Smooth muscle cell (in vitro differentiated cells): Measurements from ENCODE around the gene SPTBN4. TPM values are rescaled to one million over a fixed set of nuclear protein-coding genes. Genes with fewer than 3 reads are reported as not detected.

Source experiments
- DNase-seq: peaks from one replicate; lab custom pipeline; 2025; ENCODE audit not compliant: unreplicated experiment; lab: John Stamatoyannopoulos, UW
- H2AFZ ChIP-seq: fragments of 200-600 bp; sonication (generic); 2 replicates; pipeline ENCODE4 v1.6.0; 2016; ENCODE audit warnings: antibody characterized with exemption, low read depth, mild to moderate bottlenecking
- H3F3A ChIP-seq: fragments of 200-600 bp; sonication (generic); 2 replicates; pipeline ENCODE4 v1.6.0; 2017; ENCODE audit warnings: antibody characterized with exemption, low read depth
- H3K27ac ChIP-seq: fragments of 200-600 bp; sonication (generic); 2 replicates; pipeline ENCODE4 v1.5.1; 2016; ENCODE audit warnings: low read depth, mild to moderate bottlenecking
- H3K27me3 ChIP-seq: fragments of 200-600 bp; sonication (generic); 2 replicates; pipeline ENCODE4 v1.6.1; 2016; ENCODE audit warnings: low read depth, mild to moderate bottlenecking
- H3K36me3 ChIP-seq: fragments of 200-600 bp; sonication (generic); 2 replicates; pipeline ENCODE4 v1.5.1; 2016; ENCODE audit warnings: low read depth
- H3K4me1 ChIP-seq: fragments of 200-600 bp; sonication (generic); 2 replicates; pipeline ENCODE4 v1.5.1; 2016; ENCODE audit warnings: low read depth
- H3K4me2 ChIP-seq: fragments of 200-600 bp; sonication (generic); 2 replicates; pipeline ENCODE4 v1.6.0; 2016; ENCODE audit warnings: mild to moderate bottlenecking
- H3K4me3 ChIP-seq: fragments of 200-600 bp; sonication (generic); 2 replicates; pipeline ENCODE4 v1.5.1; 2016; ENCODE audit warnings: mild to moderate bottlenecking
- H3K79me2 ChIP-seq: fragments of 200-600 bp; sonication (generic); 2 replicates; pipeline ENCODE4 v1.6.0; 2016; ENCODE audit warnings: low read depth, mild to moderate bottlenecking
- H3K9ac ChIP-seq: fragments of 200-600 bp; sonication (generic); 2 replicates; pipeline ENCODE4 v1.6.0; 2016; ENCODE audit warnings: low read depth
- H3K9me3 ChIP-seq: fragments of 200-600 bp; sonication (generic); replicated peaks from 2 replicates; pipeline ENCODE4 v1.5.1; 2016; ENCODE audit warnings: low read depth
- H4K20me1 ChIP-seq: fragments of 200-600 bp; sonication (generic); 2 replicates; pipeline ENCODE4 v1.6.0; 2016; ENCODE audit warnings: low read depth
- WGBS: methylation state at CpG from one replicate; pipeline ENCODE4 v1.1.7; 2016; ENCODE audit warnings: low lambda C conversion rate; 5-methylcytosine and 5-hydroxymethylcytosine counted together
- polyA plus RNA-seq: library from polyadenylated mRNA; unstranded; fragments of >200 nt; fragmentation: Nextera tagmentation; extraction: Ambion mirVana; gene quantifications from 2 replicates; pipeline ENCODE4 v1.2.1, GENCODE V29; 2016
- total RNA-seq: library from RNA; depleted of rRNA; stranded (reverse); fragments of >200 nt; gene quantifications from 2 replicates; pipeline ENCODE4 v1.2.3, GENCODE V29; 2014
- TF ChIP-seq, protein P1 (sequence below): fragments of 200-600 bp; sonication (generic); IDR thresholded peaks from 2 replicates; pipeline ENCODE4 v1.5.1; 2017; ENCODE audit warnings: borderline replicate concordance, mild to moderate bottlenecking, antibody characterized with exemption; ENCODE audit not compliant: insufficient read depth, poor library complexity, severe bottlenecking

SPTBN4 gene
- total and polyA plus RNA-seq, 2 experiments from 2014 or later, result 1.0 to 1.2 TPM

- peak overlapping the region; percentile 65 for H2AFZ ChIP-seq
- H3K4me1 ChIP-seq, result peaks cover 44% of the 10 kb centered on the region
- H3K27ac ChIP-seq, result peak overlapping the region; percentile 9
- peak overlapping the region; percentile 87 for H3K4me2 ChIP-seq
- no peaks in the 10 kb centered on the region for H3K9me3 ChIP-seq
- H3K36me3 ChIP-seq, result no peaks in the 10 kb centered on the region
- 1% methylated on average over 61 of the region's 71 CpGs for WGBS
- no peaks in the 10 kb centered on the region for H4K20me1 ChIP-seq
- H3K79me2 ChIP-seq, result no peaks in the 10 kb centered on the region
- DNase-seq, result peak; percentile 29
- H3K4me3 ChIP-seq, result peak overlapping the region; percentile 52
- no peaks in the 10 kb centered on the region for H3K27me3 ChIP-seq
- TF ChIP-seq, protein P1, sequence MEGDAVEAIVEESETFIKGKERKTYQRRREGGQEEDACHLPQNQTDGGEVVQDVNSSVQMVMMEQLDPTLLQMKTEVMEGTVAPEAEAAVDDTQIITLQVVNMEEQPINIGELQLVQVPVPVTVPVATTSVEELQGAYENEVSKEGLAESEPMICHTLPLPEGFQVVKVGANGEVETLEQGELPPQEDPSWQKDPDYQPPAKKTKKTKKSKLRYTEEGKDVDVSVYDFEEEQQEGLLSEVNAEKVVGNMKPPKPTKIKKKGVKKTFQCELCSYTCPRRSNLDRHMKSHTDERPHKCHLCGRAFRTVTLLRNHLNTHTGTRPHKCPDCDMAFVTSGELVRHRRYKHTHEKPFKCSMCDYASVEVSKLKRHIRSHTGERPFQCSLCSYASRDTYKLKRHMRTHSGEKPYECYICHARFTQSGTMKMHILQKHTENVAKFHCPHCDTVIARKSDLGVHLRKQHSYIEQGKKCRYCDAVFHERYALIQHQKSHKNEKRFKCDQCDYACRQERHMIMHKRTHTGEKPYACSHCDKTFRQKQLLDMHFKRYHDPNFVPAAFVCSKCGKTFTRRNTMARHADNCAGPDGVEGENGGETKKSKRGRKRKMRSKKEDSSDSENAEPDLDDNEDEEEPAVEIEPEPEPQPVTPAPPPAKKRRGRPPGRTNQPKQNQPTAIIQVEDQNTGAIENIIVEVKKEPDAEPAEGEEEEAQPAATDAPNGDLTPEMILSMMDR, result no peak
- peaks cover 25% of the 10 kb centered on the region for H3F3A ChIP-seq
- no peak overlapping the region for H3K9ac ChIP-seq
Measured at GRCh38 chr19:40605216-40605971, 138.6 kb downstream of the SPTBN4 start.

DNA sequence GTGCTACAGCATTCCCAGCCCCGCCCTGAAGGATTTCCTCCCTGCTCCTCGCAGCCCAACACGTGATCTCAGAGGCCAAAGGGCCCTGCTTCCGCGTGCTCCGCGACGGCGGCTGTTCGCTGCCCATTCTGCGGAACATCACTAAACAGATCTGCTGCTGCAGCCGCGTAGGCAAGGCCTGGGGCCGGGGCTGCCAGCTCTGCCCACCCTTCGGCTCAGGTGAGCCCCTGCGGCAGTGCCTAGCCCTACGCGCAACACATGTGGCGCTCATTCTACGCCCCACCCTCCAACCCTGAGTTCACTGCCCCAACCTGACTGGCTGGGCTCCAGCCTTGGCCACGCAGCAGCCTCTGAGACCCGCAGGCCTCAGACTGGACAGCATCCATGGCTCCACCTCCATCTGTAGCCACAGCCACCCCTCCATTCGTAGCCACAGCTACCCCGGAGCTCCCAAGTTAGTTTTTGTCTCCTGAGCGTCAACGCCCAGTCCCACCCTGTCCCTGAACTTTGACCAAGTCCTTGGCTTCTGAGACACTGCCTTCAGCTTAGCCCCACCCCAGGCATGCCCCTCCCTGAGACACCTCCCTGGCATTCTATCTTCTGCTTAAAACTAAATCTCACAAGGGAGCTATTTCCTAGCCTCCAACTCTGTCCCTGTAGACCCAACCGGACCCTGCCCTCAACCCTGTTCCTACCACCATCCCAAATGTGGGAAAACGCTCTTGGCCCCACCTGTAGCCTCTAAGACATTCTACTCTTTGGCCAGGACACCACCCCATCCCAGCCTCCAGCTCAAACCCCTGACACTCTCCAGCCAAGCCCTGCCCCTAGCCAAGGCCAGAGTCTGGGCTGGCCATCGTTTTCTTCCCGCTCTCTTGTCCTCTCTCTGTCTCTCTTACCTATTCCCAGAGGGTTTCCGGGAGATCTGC, 140.8 kb downstream of the SPTBN4 start:
- Histone ChIP-seq H3K4me1 (peaks cover 32% of the 10 kb centered on the region), H3K79me2 (no peaks in the 10 kb centered on the region), H3K4me3 (no peak overlapping the region), H3K9me3 (no peaks in the 10 kb centered on the region), H3K9ac (no peak overlapping the region), H3K4me2 (no peak overlapping the region), H3K36me3 (no peaks in the 10 kb centered on the region), H2AFZ (no peak overlapping the region), H3K27ac (no peak overlapping the region), H4K20me1 (no peaks in the 10 kb centered on the region), H3K27me3 (no peaks in the 10 kb centered on the region), H3F3A (peaks cover 25% of the 10 kb centered on the region)
- DNase-seq, result no peak
- TF ChIP-seq, protein P1, result no peak
- 81% methylated on average over 31 of the region's 31 CpGs for WGBS

GRCh38 chr19:40608240-40608621, 141.4 kb downstream of the SPTBN4 start:
- Histone ChIP-seq H3F3A (peaks cover 20% of the 10 kb centered on the region), H3K27ac (no peak overlapping the region), H3K27me3 (no peaks in the 10 kb centered on the region), H3K36me3 (no peaks in the 10 kb centered on the region), H4K20me1 (no peaks in the 10 kb centered on the region), H3K9ac (no peak overlapping the region), H3K4me1 (peaks cover 26% of the 10 kb centered on the region), H3K4me3 (no peak overlapping the region), H3K9me3 (no peaks in the 10 kb centered on the region), H2AFZ (no peak overlapping the region), H3K4me2 (no peak overlapping the region), H3K79me2 (no peaks in the 10 kb centered on the region)
- WGBS, result 94% methylated on average over 14 of the region's 14 CpGs
- TF ChIP-seq, protein P1, result no peak
- DNase-seq, result no peak
